HG03025 (cell line): ENCODE data around the gene C2CD2.

Source experiments
- ATAC-seq: cut with Tn5 transposase; IDR thresholded peaks from one replicate; pipeline ENCODE4 v1.9.1; 2021; ENCODE audit warnings: mild to moderate bottlenecking, moderate library complexity; ENCODE audit not compliant: unreplicated experiment, low FRiP score

Gene C2CD2

GRCh38 chr21:41850085-41850484, 103.7 kb downstream of the C2CD2 start:
- ATAC-seq, result no peak

- no peak for ATAC-seq
Measured at GRCh38 chr21:41848958-41849580, 104.7 kb downstream of the C2CD2 start.

GRCh38 chr21:41848533-41848932, 105.3 kb downstream of the C2CD2 start:
- no peak for ATAC-seq

DNA sequence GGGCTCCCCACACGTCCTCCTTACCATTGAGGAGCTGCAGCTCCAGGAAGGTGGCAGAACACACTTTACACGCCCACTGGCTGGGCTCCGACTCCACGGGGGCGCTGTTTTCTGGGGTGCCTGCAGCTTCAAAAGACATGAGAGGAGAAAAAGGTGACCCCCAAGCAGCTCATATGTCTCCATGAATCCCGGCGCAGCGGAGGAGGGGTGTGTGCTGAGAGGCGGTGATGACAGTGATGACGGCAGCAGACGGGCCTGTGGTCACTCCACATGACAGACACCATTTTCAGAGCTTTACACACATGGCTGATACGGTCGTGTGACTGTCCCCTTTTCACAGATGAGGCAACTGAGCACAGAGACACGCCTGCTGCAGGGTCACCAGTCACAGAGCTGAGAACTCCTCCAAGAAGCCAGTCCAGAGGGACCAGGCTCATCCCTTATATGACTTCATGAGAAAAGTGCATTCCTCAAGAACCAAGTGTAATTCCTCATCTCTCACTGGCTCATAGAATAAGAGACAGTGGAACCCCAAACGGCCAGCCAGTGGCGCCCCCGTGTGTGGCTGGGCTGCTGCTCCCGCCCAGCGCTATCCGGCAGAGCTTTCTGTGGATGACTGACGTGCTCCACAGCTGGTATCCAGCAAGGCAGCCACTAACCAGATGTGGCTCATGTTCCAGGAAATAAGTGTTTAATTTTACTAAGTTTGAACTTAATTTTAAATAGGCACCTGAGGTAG, 106.6 kb downstream of the C2CD2 start:
- no peak for ATAC-seq

DNA sequence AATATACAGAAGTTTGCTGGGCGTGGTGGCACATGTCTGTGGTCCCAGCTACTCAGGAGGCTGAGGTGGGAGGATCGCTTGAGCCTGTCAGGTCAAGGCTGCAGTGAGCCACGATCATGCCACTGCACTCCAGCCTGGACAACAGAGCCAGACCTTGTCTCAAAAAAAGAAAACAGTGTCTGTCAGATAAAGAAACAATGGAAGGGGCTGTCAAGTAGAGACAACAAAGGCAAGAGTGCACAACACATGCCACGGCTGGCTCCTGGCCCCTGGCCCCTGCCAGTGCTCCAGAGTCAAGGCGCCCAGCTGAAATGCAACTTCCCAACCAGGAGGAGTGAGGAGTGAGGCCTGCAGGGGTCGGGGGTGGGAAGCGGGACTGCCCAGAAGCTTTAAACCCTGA, 107.3 kb downstream of the C2CD2 start:
- no peak for ATAC-seq

GRCh38 chr21:41846033-41846317, 107.8 kb downstream of the C2CD2 start:
- no peak for ATAC-seq

DNA sequence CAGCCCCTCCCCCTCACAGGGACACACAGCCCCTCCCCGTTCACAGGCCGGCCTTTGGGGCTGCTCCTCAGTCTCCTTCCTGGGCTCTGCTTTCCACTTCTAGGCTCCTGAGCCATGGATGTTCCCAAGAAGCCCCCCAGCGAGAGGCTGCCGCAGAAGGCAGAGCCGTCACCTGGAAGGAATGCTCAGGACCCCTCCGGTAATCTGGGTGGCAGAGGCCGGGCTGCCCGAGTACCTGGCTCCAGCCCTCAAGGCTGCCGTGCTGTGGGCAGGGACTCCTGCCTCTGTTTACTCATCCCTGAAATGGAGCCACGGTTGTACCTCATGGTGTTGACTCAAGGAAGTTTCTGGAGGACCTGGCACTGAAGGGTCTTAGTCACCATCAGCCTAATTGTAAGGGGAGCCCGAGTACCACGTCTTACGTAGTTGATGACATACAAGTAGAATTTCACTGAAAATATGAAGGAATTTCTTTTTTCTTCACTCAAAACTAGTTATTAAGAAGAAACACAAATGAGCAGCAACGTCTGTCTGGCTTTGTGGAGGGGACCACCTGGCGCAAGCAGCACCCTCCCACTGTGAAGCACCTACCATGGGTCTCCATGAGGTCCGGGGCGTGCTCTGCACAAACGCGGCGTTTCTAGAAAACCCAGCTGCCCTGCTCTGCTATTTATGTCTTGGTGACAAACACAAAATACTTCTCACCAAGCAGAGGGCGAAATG, 108.3 kb downstream of the C2CD2 start:
- ATAC-seq, result no peak

GRCh38 chr21:41843584-41843983, 110.2 kb downstream of the C2CD2 start:
- ATAC-seq, result no peak

DNA sequence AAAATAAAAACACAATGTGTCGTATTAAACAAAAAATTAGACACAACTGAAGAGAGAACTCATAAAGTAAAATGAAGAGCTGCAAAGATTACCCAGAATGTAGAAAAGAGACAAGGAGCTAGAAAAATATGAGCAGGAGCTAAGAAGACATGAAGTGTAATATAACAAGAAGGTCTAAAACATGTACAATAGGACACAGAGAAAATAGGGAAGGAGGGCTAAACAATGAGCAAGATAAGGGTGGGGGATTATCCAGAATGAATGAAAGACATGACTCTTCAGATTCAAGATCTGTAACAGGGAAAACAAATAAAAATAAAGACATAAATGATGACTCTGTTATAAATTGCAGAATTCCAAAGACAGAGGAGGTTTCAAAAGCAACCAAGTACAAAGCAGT, 112.9 kb downstream of the C2CD2 start:
- no peak for ATAC-seq

DNA sequence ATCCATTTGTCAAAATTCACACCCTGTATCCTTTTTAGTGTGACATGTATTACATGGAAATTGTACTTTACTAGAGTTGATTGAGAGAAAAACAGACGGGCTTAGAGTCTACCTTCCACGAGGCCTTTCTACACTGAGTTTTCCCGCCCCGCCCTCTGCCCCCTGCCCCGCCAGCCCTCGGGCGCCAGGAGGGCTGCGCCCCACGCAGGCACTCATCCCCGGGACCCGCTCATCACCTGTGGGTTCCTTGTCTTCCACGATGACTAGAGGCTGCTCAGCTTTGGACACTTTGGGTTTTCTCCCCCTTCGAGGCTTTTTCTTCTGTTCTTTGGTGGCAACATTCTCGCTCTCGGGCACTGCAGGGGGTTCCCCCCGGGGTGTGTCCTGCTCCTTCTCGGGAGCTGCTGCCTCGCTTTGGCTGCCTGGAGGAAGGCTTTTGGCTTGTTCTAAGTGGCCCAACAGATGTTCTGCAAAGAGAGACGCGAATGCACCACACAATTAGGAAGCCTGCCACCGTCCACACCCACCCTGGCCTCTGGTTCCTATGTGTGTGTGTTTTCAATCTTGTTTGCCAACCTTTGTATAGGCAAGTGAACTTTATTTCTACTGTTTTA, 114.3 kb downstream of the C2CD2 start:
- no peak for ATAC-seq

DNA sequence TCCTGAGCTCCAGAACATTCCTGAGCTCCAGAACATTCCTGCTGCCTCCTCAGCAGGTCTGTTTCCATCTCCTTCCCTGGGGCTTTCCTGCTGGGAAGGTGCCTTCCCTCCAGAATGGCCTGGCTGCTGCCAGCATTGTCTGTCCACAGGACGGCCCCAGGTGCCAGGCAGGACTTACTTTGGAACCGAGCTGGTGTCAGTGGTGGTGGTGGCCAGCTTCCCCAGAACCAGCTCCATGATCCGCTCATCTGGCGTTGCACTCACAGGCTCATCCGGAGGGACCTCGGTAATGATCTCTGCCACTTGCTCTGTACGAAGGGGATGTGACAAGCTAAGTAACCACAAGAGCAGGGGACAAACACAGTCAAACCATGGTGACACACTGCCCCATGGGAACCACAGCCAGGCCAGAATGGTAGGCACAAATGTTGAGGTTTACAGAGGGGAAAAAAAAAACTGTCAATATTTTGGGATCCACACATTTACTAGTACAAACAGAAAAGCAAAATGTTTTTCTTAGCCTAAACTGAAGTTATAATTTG, 116.0 kb downstream of the C2CD2 start:
- ATAC-seq, result no peak

- ATAC-seq, result no peak
Measured at GRCh38 chr21:41836166-41837015, 117.4 kb downstream of the C2CD2 start.

DNA sequence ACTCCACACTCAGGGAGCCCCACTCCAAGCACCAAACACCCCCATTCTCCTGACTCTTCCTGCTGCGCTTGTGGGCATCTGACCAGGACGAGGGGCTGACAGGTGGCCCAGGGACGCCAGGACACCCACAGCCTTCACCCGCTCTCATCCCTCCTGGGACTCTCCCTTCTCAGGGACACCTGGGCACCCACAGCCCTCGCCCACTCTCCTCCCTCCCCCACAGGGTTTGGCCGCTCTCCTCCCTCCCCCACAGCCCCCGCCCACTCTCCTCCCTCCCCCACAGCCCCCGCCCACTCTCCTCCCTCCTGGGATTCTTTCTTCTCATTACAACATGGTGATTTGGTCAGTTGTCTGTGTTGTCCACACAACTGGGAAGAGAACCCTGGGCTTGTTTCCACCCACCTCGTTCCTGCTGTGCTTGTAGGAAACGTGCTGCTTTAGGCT, 118.1 kb downstream of the C2CD2 start:
- no peak for ATAC-seq
